A549 (cell line): ENCODE results near the gene PKP1. TPM values are rescaled to one million over a fixed set of nuclear protein-coding genes. Genes with fewer than 3 reads are reported as not detected.

Source experiments
- ATAC-seq, 2 experiments: fragments of 200-7000 bp in 1 of 2; fragments of >200 bp in 1 of 2; cut with Nextera tagmentation in 1 of 2; cut with Tn5 transposase in 1 of 2; 3 replicates each; pipeline versions ENCODE4 v1.8.0 to v1.9.1; 2018 to 2020; ENCODE audit warnings: mild to moderate bottlenecking in 1 of 2, moderate library complexity in 1 of 2
- CTCF ChIA-PET: fragments of 300-600 bp; sonication (Branson Sonifier 250); formaldehyde crosslinking; extraction: SDS; loops from one replicate; lab custom pipeline; 2021; ENCODE audit warnings: antibody characterized with exemption, inconsistent platforms; lab: Yijun Ruan, JAX
- POLR2A ChIA-PET: fragments of 350-600 bp; formaldehyde crosslinking; extraction: SDS; loops from one replicate; lab custom pipeline; 2021; ENCODE audit warnings: antibody characterized with exemption, inconsistent platforms; lab: Yijun Ruan, JAX
- DNase-seq, 2 experiments: peaks; one replicate each; pipeline versions ENCODE4 v3.0.0 to v3.0.0-alpha.2; 2011 to 2016; ENCODE audit warnings: low read depth in 1 of 2, low spot score in 1 of 2
- FAIRE-seq: peaks from 2 replicates; lab custom pipeline; 2011; peaks lifted over from hg19 to GRCh38; lab: Jason Lieb, UNC
- H3K27ac ChIP-seq, 2 experiments: fragments of >200 bp; sonication (Bioruptor Twin); formaldehyde crosslinking; 3 replicates each; pipeline ENCODE4 v1.5.1; 2016 to 2017
- H3K4me1 ChIP-seq: fragments of >200 bp; sonication (Bioruptor Twin); formaldehyde crosslinking; 3 replicates; pipeline ENCODE4 v1.6.1; 2016
- H3K4me2 ChIP-seq: fragments of >200 bp; sonication (Bioruptor Twin); formaldehyde crosslinking; 3 replicates; pipeline ENCODE4 v1.6.1; 2016
- H3K4me3 ChIP-seq: fragments of >200 bp; sonication (Bioruptor Twin); formaldehyde crosslinking; 3 replicates; pipeline ENCODE4 v1.5.1; 2016
- H3K9me3 ChIP-seq: fragments of >200 bp; sonication (Bioruptor Twin); formaldehyde crosslinking; 3 replicates; pipeline ENCODE4 v1.6.1; 2016
- BHLHE40 ChIP-seq: IDR thresholded peaks from 2 replicates; pipeline ENCODE4 v1.6.1; 2012; ENCODE audit warnings: low read depth, low read length, inconsistent platforms
- CEBPB ChIP-seq, 2 experiments: fragments of >200 bp in 1 of 2; sonication (Bioruptor Twin) in 1 of 2; formaldehyde crosslinking in 1 of 2; IDR thresholded peaks; 2 replicates each; pipeline ENCODE4 v1.6.1; 2012 to 2016
- EHF ChIP-seq: fragments of 250-450 bp; sonication (Bioruptor Pico); IDR thresholded peaks from 2 replicates; pipeline ENCODE4 v1.5.0; 2020; ENCODE audit warnings: mild to moderate bottlenecking
- ESRRA ChIP-seq: fragments of 150-350 bp; IDR thresholded peaks from 2 replicates; pipeline ENCODE4 v1.6.1; 2014; ENCODE audit warnings: mild to moderate bottlenecking, low read length, borderline replicate concordance
- FOXS1 ChIP-seq: fragments of 250-450 bp; sonication (Bioruptor Pico); IDR thresholded peaks from 2 replicates; pipeline ENCODE4 v1.5.0; 2020; ENCODE audit warnings: mild to moderate bottlenecking, moderate library complexity
- GATA3 ChIP-seq: IDR thresholded peaks from 2 replicates; pipeline ENCODE4 v1.6.1; 2012; ENCODE audit warnings: borderline replicate concordance
- HDAC2 ChIP-seq: fragments of 200-600 bp; sonication (generic); IDR thresholded peaks from 2 replicates; pipeline ENCODE4 v1.6.1; 2016
- HEYL ChIP-seq: fragments of 250-450 bp; sonication (Bioruptor Pico); IDR thresholded peaks from 2 replicates; pipeline ENCODE4 v1.8.0; 2021; ENCODE audit warnings: mild to moderate bottlenecking, moderate library complexity
- HOXA7 ChIP-seq: fragments of 250-450 bp; sonication (Bioruptor Pico); IDR thresholded peaks from 2 replicates; pipeline ENCODE4 v1.5.0; 2020; ENCODE audit warnings: mild to moderate bottlenecking, moderate library complexity
- HOXB13 ChIP-seq: fragments of 250-450 bp; sonication (Bioruptor Pico); IDR thresholded peaks from 2 replicates; pipeline ENCODE4 v1.5.0; 2020; ENCODE audit warnings: low read depth, mild to moderate bottlenecking, moderate library complexity
- KDM1A ChIP-seq: fragments of 200-600 bp; sonication (generic); IDR thresholded peaks from 2 replicates; pipeline ENCODE4 v1.6.1; 2016; ENCODE audit warnings: low read depth, mild to moderate bottlenecking
- KDM5A ChIP-seq: fragments of 200-600 bp; sonication (generic); IDR thresholded peaks from 2 replicates; pipeline ENCODE4 v1.6.1; 2016; ENCODE audit warnings: antibody characterized with exemption, mild to moderate bottlenecking
- MAFK ChIP-seq: fragments of 450-650 bp; IDR thresholded peaks from 2 replicates; pipeline ENCODE4 v1.6.1; 2014; ENCODE audit not compliant: partially characterized antibody
- MAZ ChIP-seq: fragments of 150-350 bp; IDR thresholded peaks from 2 replicates; pipeline ENCODE4 v1.6.1; 2014; ENCODE audit warnings: antibody characterized with exemption, low read depth, low read length, borderline replicate concordance
- MYC ChIP-seq: IDR thresholded peaks from 2 replicates; pipeline ENCODE4 v1.6.1; 2012; ENCODE audit warnings: mild to moderate bottlenecking, inconsistent platforms, low read length, improper control_type of control experiment, borderline replicate concordance
- NPAS2 ChIP-seq: fragments of 250-450 bp; sonication (Bioruptor Pico); IDR thresholded peaks from 2 replicates; pipeline ENCODE4 v1.8.0; 2022; ENCODE audit warnings: mild to moderate bottlenecking, moderate library complexity, borderline replicate concordance
- PHF8 ChIP-seq: fragments of 200-600 bp; sonication (generic); IDR thresholded peaks from 2 replicates; pipeline ENCODE4 v1.6.1; 2016; ENCODE audit warnings: low read depth, mild to moderate bottlenecking, antibody characterized with exemption, moderate library complexity, borderline replicate concordance
- RAD21 ChIP-seq, 2 experiments: fragments of >200 bp in 1 of 2; sonication (Bioruptor Twin) in 1 of 2; formaldehyde crosslinking in 1 of 2; IDR thresholded peaks in 1 of 2; conservative IDR thresholded peaks in 1 of 2; 2 replicates in 1 of 2; 3 replicates in 1 of 2; pipeline ENCODE4 v1.6.1; 2012 to 2018; ENCODE audit warnings: inconsistent platforms in 1 of 2
- RARB ChIP-seq: fragments of 250-450 bp; sonication (Bioruptor Pico); IDR thresholded peaks from 2 replicates; pipeline ENCODE4 v1.8.0; 2021; ENCODE audit warnings: mild to moderate bottlenecking, moderate library complexity
- RFX5 ChIP-seq: fragments of 450-650 bp; IDR thresholded peaks from 2 replicates; pipeline ENCODE4 v1.7.1; 2014; ENCODE audit warnings: antibody characterized with exemption, mild to moderate bottlenecking, moderate library complexity
- TFCP2L1 ChIP-seq: fragments of 250-450 bp; sonication (Bioruptor Pico); IDR thresholded peaks from 2 replicates; pipeline ENCODE4 v1.5.0; 2021; ENCODE audit warnings: mild to moderate bottlenecking
- ZC3H11A ChIP-seq: fragments of 450-650 bp; IDR thresholded peaks from 2 replicates; pipeline ENCODE4 v1.6.1; 2014; ENCODE audit warnings: antibody characterized with exemption, mild to moderate bottlenecking
- WGBS: methylation state at CpG from one replicate; pipeline ENCODE4 v1.1.6; 2017; ENCODE audit errors: missing lambda C conversion rate; 5-methylcytosine and 5-hydroxymethylcytosine counted together
- polyA plus RNA-seq, 4 experiments: library from polyadenylated mRNA; depleted of rRNA in 3 of 4; stranded (reverse); fragments of >200 nt; fragmentation: RNase III in 1 of 4; extraction: RNeasy Plus Mini Kit Qiagen cat#74134 plus additional on column Dnase treatment in 1 of 4; gene quantifications; 2 replicates in 3 of 4; 3 replicates in 1 of 4; pipeline ENCODE4 v1.2.3, GENCODE V29; 2011 to 2017
- TF ChIP-seq, protein P1 (sequence below): IDR thresholded peaks from 2 replicates; pipeline ENCODE4 v1.6.1; 2012
- TF ChIP-seq, protein P2 (sequence below): fragments of >200 bp; sonication (Bioruptor Twin); formaldehyde crosslinking; IDR thresholded peaks from 3 replicates; pipeline ENCODE4 v1.5.1; 2016
- TF ChIP-seq, protein P3 (sequence below): fragments of 150-350 bp; IDR thresholded peaks from 2 replicates; pipeline ENCODE4 v1.6.1; 2014; ENCODE audit warnings: low read depth, mild to moderate bottlenecking, low read length
- TF ChIP-seq, protein P4 (sequence below): fragments of 250-450 bp; sonication (Bioruptor Pico); IDR thresholded peaks from 2 replicates; pipeline ENCODE4 v1.5.0; 2020; ENCODE audit warnings: low read depth, mild to moderate bottlenecking, moderate library complexity
- TF ChIP-seq, protein P5 (sequence below): fragments of >200 bp; sonication (Bioruptor Twin); formaldehyde crosslinking; IDR thresholded peaks from 3 replicates; pipeline ENCODE4 v1.6.1; 2016
- TF ChIP-seq, protein P6 (sequence below): IDR thresholded peaks from 2 replicates; pipeline ENCODE4 v1.6.1; 2012

PKP1 gene
- polyA plus RNA-seq, 2 of the 4 experiments (the other 2 are of a cell fraction), result not detected

DNA sequence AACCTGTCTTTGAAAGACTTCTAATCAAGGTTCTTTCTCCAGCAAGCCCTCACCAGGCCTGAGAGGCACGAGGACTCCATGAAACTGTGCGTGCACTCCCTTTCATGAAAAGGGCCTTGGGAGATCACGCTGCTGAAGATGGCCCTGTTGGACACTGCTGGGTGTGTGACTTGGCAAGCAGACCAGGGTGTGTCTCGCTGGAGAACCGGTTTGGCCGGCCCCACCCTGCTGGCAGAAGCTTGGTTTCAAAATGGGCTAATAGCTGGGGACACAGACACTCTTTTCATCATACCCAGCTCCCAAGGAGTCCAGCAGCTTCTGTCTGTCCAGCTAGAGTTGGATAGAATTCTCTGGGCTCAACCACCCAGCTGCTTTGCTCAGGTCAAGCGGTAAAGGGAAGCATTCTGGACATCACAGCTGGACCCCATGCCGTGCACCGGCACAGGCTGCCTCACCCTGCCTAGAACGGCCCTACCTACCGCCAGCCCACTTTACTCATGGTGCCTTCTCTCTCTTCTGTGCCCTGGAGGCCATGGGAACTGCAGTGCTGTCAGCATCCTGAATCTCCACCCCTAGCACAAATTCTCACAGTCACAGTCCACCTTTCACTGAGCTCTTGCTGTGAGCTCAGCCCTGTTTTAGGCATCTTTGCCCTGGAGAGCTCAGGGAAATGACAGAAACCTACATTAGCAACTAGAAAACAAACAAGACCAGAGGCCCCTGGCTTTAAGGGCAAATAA lies 24.6 kb downstream of the PKP1 start:
- FAIRE-seq, result no peak
- TF ChIP-seq MAFK (no peak), KDM1A (no peak), GATA3 (no peak), MYC (no peak), KDM5A (no peak), HOXA7 (no peak), HEYL (CRISPR knock-in tag) (no peak), RFX5 (no peak)
- TF ChIP-seq, protein P1, sequence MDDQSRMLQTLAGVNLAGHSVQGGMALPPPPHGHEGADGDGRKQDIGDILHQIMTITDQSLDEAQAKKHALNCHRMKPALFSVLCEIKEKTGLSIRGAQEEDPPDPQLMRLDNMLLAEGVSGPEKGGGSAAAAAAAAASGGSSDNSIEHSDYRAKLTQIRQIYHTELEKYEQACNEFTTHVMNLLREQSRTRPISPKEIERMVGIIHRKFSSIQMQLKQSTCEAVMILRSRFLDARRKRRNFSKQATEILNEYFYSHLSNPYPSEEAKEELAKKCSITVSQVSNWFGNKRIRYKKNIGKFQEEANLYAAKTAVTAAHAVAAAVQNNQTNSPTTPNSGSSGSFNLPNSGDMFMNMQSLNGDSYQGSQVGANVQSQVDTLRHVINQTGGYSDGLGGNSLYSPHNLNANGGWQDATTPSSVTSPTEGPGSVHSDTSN, result no peak
- TF ChIP-seq, protein P2, sequence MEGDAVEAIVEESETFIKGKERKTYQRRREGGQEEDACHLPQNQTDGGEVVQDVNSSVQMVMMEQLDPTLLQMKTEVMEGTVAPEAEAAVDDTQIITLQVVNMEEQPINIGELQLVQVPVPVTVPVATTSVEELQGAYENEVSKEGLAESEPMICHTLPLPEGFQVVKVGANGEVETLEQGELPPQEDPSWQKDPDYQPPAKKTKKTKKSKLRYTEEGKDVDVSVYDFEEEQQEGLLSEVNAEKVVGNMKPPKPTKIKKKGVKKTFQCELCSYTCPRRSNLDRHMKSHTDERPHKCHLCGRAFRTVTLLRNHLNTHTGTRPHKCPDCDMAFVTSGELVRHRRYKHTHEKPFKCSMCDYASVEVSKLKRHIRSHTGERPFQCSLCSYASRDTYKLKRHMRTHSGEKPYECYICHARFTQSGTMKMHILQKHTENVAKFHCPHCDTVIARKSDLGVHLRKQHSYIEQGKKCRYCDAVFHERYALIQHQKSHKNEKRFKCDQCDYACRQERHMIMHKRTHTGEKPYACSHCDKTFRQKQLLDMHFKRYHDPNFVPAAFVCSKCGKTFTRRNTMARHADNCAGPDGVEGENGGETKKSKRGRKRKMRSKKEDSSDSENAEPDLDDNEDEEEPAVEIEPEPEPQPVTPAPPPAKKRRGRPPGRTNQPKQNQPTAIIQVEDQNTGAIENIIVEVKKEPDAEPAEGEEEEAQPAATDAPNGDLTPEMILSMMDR, result no peak
- TF ChIP-seq, all 56 proteins: peak for 0
- Histone ChIP-seq H3K27ac (peak overlapping the region; percentile 59 to 63; a peak in 5 of 6 replicates), H3K4me1 (peaks cover 48% of the 10 kb centered on the region), H3K4me2 (peak overlapping the region; percentile 53), H3K9me3 (no peaks in the 10 kb centered on the region), H3K4me3 (no peak overlapping the region)
- CTCF ChIA-PET, result interaction anchor here (0.7 to 6.8 kb wide), 11 partner anchors 8 to 53 kb away, joined by 3 to 50 read pairs (median 5); no protein-coding TSS in a partner anchor
- peak; percentile 32 to 37; a peak in 4 of 6 replicates for ATAC-seq
- peak; percentile 37 to 40 for DNase-seq
- 65% methylated on average over 11 of the region's 11 CpGs for WGBS
- POLR2A ChIA-PET, result no interaction called here

DNA sequence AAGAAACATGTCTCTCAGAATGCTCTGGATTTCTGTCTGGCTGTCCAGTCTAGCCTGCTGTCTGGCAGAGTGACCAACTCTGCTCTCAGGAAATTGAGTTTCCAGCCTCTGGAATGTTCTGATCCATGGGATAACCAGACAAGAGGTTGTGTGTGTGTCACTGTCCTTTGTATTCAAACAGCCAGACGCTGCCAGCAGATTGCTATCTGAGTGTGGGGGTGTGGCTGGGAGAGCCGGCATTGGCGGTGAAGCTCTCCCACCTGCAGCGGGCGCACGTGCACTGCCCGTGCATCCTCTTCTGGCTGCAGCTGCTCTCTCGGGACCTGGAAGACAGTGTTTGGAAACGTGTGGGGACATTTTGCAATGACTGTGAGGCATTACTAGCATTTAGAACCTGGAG lies 26.1 kb downstream of the PKP1 start:
- Histone ChIP-seq H3K9me3 (no peaks in the 10 kb centered on the region), H3K27ac (peak overlapping the region; percentile 59 to 63; a peak in 4 of 6 replicates), H3K4me1 (peaks cover 48% of the 10 kb centered on the region), H3K4me2 (peak overlapping the region; percentile 23; the same call in 2 of the 3 replicates), H3K4me3 (no peak overlapping the region)
- CTCF ChIA-PET, result interaction anchor here (0.6 to 6.8 kb wide), 7 partner anchors 8 to 76 kb away, joined by 3 to 50 read pairs (median 5); no protein-coding TSS in a partner anchor
- ATAC-seq, result peak; percentile 31 to 57; a peak in 5 of 6 replicates
- no peak for FAIRE-seq
- WGBS, result 51% methylated on average over 7 of the region's 9 CpGs
- POLR2A ChIA-PET, result no interaction called here
- DNase-seq, result peak; percentile 48 to 62
- no peak for TF ChIP-seq FOXS1
- TF ChIP-seq NPAS2 (CRISPR knock-in tag), result peak; percentile 6; the same call in 1 of the 2 replicates
- TF ChIP-seq, protein P3, sequence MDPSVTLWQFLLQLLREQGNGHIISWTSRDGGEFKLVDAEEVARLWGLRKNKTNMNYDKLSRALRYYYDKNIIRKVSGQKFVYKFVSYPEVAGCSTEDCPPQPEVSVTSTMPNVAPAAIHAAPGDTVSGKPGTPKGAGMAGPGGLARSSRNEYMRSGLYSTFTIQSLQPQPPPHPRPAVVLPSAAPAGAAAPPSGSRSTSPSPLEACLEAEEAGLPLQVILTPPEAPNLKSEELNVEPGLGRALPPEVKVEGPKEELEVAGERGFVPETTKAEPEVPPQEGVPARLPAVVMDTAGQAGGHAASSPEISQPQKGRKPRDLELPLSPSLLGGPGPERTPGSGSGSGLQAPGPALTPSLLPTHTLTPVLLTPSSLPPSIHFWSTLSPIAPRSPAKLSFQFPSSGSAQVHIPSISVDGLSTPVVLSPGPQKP, result no peak
- no peak for TF ChIP-seq RARB (CRISPR knock-in tag)
- TF ChIP-seq HEYL (CRISPR knock-in tag), result no peak
- TF ChIP-seq BHLHE40, result peak; percentile 91
- TF ChIP-seq, protein P4, sequence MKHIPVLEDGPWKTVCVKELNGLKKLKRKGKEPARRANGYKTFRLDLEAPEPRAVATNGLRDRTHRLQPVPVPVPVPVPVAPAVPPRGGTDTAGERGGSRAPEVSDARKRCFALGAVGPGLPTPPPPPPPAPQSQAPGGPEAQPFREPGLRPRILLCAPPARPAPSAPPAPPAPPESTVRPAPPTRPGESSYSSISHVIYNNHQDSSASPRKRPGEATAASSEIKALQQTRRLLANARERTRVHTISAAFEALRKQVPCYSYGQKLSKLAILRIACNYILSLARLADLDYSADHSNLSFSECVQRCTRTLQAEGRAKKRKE (CRISPR knock-in tag), result no peak
- TF ChIP-seq EHF (CRISPR knock-in tag), result no peak
- TF ChIP-seq HOXB13 (CRISPR knock-in tag), result no peak
- TF ChIP-seq, protein P5, sequence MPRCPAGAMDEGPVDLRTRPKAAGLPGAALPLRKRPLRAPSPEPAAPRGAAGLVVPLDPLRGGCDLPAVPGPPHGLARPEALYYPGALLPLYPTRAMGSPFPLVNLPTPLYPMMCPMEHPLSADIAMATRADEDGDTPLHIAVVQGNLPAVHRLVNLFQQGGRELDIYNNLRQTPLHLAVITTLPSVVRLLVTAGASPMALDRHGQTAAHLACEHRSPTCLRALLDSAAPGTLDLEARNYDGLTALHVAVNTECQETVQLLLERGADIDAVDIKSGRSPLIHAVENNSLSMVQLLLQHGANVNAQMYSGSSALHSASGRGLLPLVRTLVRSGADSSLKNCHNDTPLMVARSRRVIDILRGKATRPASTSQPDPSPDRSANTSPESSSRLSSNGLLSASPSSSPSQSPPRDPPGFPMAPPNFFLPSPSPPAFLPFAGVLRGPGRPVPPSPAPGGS, result no peak
- TF ChIP-seq, protein P6, sequence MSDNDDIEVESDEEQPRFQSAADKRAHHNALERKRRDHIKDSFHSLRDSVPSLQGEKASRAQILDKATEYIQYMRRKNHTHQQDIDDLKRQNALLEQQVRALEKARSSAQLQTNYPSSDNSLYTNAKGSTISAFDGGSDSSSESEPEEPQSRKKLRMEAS, result no peak
- no peak for TF ChIP-seq PHF8
- no peak for TF ChIP-seq ESRRA
- TF ChIP-seq MAZ, result no peak
- TF ChIP-seq KDM5A, result no peak
- TF ChIP-seq ZC3H11A, result no peak
- TF ChIP-seq HOXA7, result no peak
- peak; percentile 86 for TF ChIP-seq GATA3
- no peak for TF ChIP-seq TFCP2L1
- TF ChIP-seq RAD21 (conservative IDR thresholded peaks at IDR 0.05 in 1 of 2, IDR thresholded peaks at IDR 0.05 in 1 of 2), result peak in 1 of 2 experiments; percentile 33; a peak in 3 of 5 replicates
- TF ChIP-seq HDAC2, result no peak
- TF ChIP-seq, protein P1, result no peak
- TF ChIP-seq CEBPB (IDR thresholded peaks at IDR 0.05), result no peak
